ENCODE measurements around the gene HOXA11.

The HOXA11 gene

GRCh38 chr7:27187475-27188385 lies 2.7 kb upstream of the HOXA11 start:
- Histone ChIP-seq H3K4me2 (peak overlapping the region in 5 of 11 experiments; percentile 33 to 82 (median 49); a peak in 9 of 22 replicates), H3K9ac (no peak overlapping the region), H3K27me3 (peaks cover 100% of the 10 kb centered on the region in 11 experiments), H3K27ac (no peak overlapping the region), H3K4me3 (peak overlapping the region in 4 of 10 experiments; percentile 37 to 42 (median 40); a peak in 6 of 20 replicates), H3K36me3 (no peaks in the 10 kb centered on the region), H4K20me1 (peaks cover 0 to 100% (median 95%) of the 10 kb centered on the region in 11 experiments; a peak in 19 of 22 replicates), H3K9me3 (replicated peaks in 1 of 11) (peaks cover 0 to 37% (median 0%) of the 10 kb centered on the region in 11 experiments; a peak in 6 of 22 replicates), H3K4me1 (peaks cover 0 to 43% (median 11%) of the 10 kb centered on the region in 10 experiments; a peak in 12 of 20 replicates)
- TF ChIP-seq Cebpa-rat (IDR thresholded peaks at IDR 0.05): no peak

GRCh38 chr7:27186668-27187474 lies 1.8 kb upstream of the HOXA11 start:
- peaks cover 0 to 43% (median 11%) of the 10 kb centered on the region in 10 experiments; a peak in 12 of 20 replicates for H3K4me1 ChIP-seq
- H3K27me3 ChIP-seq: peaks cover 100% of the 10 kb centered on the region in 11 experiments

GRCh38 chr7:27185854-27186667 lies 1.0 kb upstream of the HOXA11 start:
- Histone ChIP-seq H3K27ac (no peak overlapping the region), H3K36me3 (no peaks in the 10 kb centered on the region), H3K4me2 (peak overlapping the region in 1 of 11 experiments; percentile 81; a peak in 2 of 22 replicates), H3K27me3 (peaks cover 100% of the 10 kb centered on the region in 11 experiments), H3K9me3 (replicated peaks in 1 of 11) (peaks cover 0 to 28% (median 0%) of the 10 kb centered on the region in 11 experiments; a peak in 5 of 22 replicates), H3K4me3 (no peak overlapping the region; a peak in 1 of 20 replicates), H4K20me1 (peaks cover 0 to 98% (median 90%) of the 10 kb centered on the region in 11 experiments; a peak in 19 of 22 replicates), H3K9ac (no peak overlapping the region), H3K4me1 (peaks cover 0 to 43% (median 11%) of the 10 kb centered on the region in 10 experiments; a peak in 12 of 20 replicates)
- TF ChIP-seq Cebpa-rat (IDR thresholded peaks at IDR 0.05): no peak

More at GRCh38 chr7:27186668-27187474, 1.8 kb upstream of the HOXA11 start:
- H3K36me3 ChIP-seq: no peaks in the 10 kb centered on the region
- H4K20me1 ChIP-seq: peaks cover 0 to 100% (median 95%) of the 10 kb centered on the region in 11 experiments; a peak in 19 of 22 replicates
- H3K4me3 ChIP-seq: no peak overlapping the region
- TF ChIP-seq Cebpa-rat (IDR thresholded peaks at IDR 0.05): no peak
- H3K27ac ChIP-seq: no peak overlapping the region
- H3K4me2 ChIP-seq: no peak overlapping the region
- H3K9ac ChIP-seq: no peak overlapping the region
- peaks cover 0 to 31% (median 0%) of the 10 kb centered on the region in 11 experiments; a peak in 6 of 22 replicates for H3K9me3 ChIP-seq (replicated peaks in 1 of 11)

GRCh38 chr7:27184337-27185012 lies 557 bp downstream of the HOXA11 start:
- H3K27ac ChIP-seq: no peak overlapping the region
- H3K4me1 ChIP-seq: peaks cover 0 to 43% (median 11%) of the 10 kb centered on the region in 10 experiments; a peak in 12 of 20 replicates
- no peak for TF ChIP-seq Cebpa-rat (IDR thresholded peaks at IDR 0.05)
- peak overlapping the region in 5 of 10 experiments; percentile 19 to 48 (median 40); a peak in 8 of 20 replicates for H3K4me3 ChIP-seq
- H3K36me3 ChIP-seq: no peaks in the 10 kb centered on the region
- no peak overlapping the region for H3K9ac ChIP-seq
- peaks cover 100% of the 10 kb centered on the region in 11 experiments for H3K27me3 ChIP-seq
- peaks cover 0 to 90% (median 74%) of the 10 kb centered on the region in 11 experiments; a peak in 19 of 22 replicates for H4K20me1 ChIP-seq
- peak overlapping the region in 10 of 11 experiments; percentile 1 to 92 (median 24); a peak in 15 of 22 replicates for H3K4me2 ChIP-seq
- peaks cover 0 to 31% (median 4%) of the 10 kb centered on the region in 11 experiments; a peak in 10 of 22 replicates for H3K9me3 ChIP-seq (replicated peaks in 1 of 11)

GRCh38 chr7:27183682-27184336 lies 1.2 kb downstream of the HOXA11 start:
- Histone ChIP-seq H3K9ac (no peak overlapping the region), H3K4me2 (peak overlapping the region in 10 of 11 experiments; percentile 1 to 92 (median 24); a peak in 14 of 22 replicates), H3K36me3 (no peaks in the 10 kb centered on the region), H4K20me1 (peaks cover 0 to 84% (median 68%) of the 10 kb centered on the region in 11 experiments; a peak in 19 of 22 replicates), H3K27me3 (peaks cover 100% of the 10 kb centered on the region in 11 experiments), H3K27ac (no peak overlapping the region), H3K9me3 (replicated peaks in 1 of 11) (peaks cover 0 to 33% (median 5%) of the 10 kb centered on the region in 11 experiments; a peak in 10 of 22 replicates), H3K4me3 (peak overlapping the region in 5 of 10 experiments; percentile 19 to 48 (median 40); a peak in 7 of 20 replicates), H3K4me1 (peaks cover 0 to 39% (median 11%) of the 10 kb centered on the region in 10 experiments; a peak in 12 of 20 replicates)
- TF ChIP-seq Cebpa-rat (IDR thresholded peaks at IDR 0.05): no peak

GRCh38 chr7:27182861-27183681 lies 2.0 kb downstream of the HOXA11 start:
- peaks cover 0 to 76% (median 60%) of the 10 kb centered on the region in 11 experiments; a peak in 19 of 22 replicates for H4K20me1 ChIP-seq
- peak overlapping the region in 3 of 11 experiments; percentile 70 to 92 (median 81); a peak in 5 of 22 replicates for H3K4me2 ChIP-seq
- peaks cover 0 to 32% (median 7%) of the 10 kb centered on the region in 10 experiments; a peak in 10 of 20 replicates for H3K4me1 ChIP-seq
- no peak for TF ChIP-seq Cebpa-rat (IDR thresholded peaks at IDR 0.05)
- H3K9ac ChIP-seq: no peak overlapping the region
- H3K27me3 ChIP-seq: peaks cover 100% of the 10 kb centered on the region in 11 experiments
- no peaks in the 10 kb centered on the region for H3K36me3 ChIP-seq
- peak overlapping the region in 2 of 10 experiments; percentile 40 to 48; a peak in 4 of 20 replicates for H3K4me3 ChIP-seq
- H3K27ac ChIP-seq: no peak overlapping the region
- peaks cover 0 to 33% (median 5%) of the 10 kb centered on the region in 11 experiments; a peak in 10 of 22 replicates for H3K9me3 ChIP-seq (replicated peaks in 1 of 11)
